ENCODE results near the gene LIPE.

Gene LIPE

DNA sequence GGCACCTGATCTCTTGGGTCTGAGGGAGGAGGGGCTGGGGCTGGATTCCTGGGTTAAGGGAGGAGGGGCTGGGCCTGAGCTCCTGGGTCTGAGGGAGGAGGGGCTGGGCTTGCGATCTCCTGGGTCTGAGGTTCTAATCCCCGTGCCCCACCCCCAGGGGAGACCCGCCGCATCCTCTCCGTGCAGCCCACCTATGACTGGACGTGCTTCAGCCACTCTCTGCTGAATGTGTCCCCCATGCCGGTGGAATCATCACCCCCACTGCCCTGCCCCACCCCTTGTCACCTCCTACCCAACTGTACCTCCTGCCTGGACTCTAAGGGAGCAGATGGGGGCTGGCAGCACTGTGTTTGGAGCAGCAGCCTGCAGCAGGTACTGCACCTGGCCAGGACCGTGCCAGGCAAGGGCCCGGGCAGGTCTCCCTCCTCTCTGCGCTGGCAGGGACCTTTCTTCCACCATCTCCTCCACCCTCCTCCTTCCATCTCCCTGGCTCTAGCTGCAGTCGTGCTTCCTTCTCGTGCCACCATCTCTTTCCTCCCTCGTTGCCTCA is 64.2 kb downstream of the LIPE start:
- peaks cover 56% of the 10 kb centered on the region for H3K36me3 ChIP-seq (ENCODE audit: insufficient read depth, low read length)
- no peak overlapping the region for H3K4me3 ChIP-seq (ENCODE audit: low read length)
- no peak overlapping the region for H2AFZ ChIP-seq (ENCODE audit: low read depth, low read length)
- no peaks in the 10 kb centered on the region for H3K4me1 ChIP-seq (ENCODE audit: insufficient read depth, low read length)
- peaks cover 4% of the 10 kb centered on the region for H3K9me3 ChIP-seq (ENCODE audit: low read length)
- no peaks in the 10 kb centered on the region for H3K27me3 ChIP-seq (ENCODE audit: insufficient read depth, low read length)

DNA sequence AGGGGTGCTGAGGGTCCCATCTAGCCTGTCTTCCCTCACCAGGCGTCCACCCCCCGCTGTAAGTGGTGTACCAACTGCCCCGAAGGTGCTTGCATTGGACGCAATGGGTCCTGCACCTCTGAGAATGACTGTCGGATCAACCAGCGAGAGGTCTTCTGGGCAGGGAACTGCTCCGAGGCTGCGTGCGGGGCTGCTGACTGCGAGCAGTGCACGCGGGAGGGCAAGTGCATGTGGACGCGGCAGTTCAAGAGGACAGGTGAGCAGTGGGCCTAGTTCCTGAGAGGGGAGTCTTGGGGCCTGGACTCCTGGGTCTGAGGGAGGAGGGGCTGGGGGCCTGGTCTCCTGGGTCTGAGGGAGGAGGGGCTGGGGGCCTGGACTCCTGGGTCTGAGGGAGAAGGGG is 64.8 kb downstream of the LIPE start:
- Histone ChIP-seq H3K27me3 (ENCODE audit: insufficient read depth, low read length) (no peaks in the 10 kb centered on the region), H3K36me3 (ENCODE audit: insufficient read depth, low read length) (peaks cover 62% of the 10 kb centered on the region), H3K9me3 (ENCODE audit: low read length) (peaks cover 4% of the 10 kb centered on the region), H2AFZ (ENCODE audit: low read depth, low read length) (no peak overlapping the region), H3K4me1 (ENCODE audit: insufficient read depth, low read length) (no peaks in the 10 kb centered on the region), H3K4me3 (ENCODE audit: low read length) (no peak overlapping the region)

DNA sequence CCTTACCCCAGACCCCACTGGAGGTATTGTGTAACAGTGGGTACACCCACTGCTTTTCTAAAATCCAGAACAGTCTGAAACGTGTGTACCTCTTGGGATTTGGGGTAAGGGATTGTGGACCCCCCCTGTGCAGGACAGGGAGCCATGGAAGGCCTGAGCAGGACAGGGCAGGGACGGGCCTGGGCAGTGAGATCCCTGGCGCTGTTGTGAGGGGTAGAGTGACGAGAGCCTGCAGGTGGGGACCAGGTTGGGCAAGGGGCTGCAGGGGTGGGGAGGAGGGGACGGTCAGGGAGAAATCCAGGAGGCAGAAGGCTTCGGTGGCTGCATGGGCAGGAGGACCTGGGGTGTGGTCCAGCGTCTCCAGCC is 65.7 kb downstream of the LIPE start:
- Histone ChIP-seq H3K27me3 (ENCODE audit: insufficient read depth, low read length) (no peaks in the 10 kb centered on the region), H3K4me1 (ENCODE audit: insufficient read depth, low read length) (no peaks in the 10 kb centered on the region), H3K36me3 (ENCODE audit: insufficient read depth, low read length) (peaks cover 69% of the 10 kb centered on the region), H2AFZ (ENCODE audit: low read depth, low read length) (no peak overlapping the region), H3K4me3 (ENCODE audit: low read length) (no peak overlapping the region), H3K9me3 (ENCODE audit: low read length) (peaks cover 4% of the 10 kb centered on the region)

DNA sequence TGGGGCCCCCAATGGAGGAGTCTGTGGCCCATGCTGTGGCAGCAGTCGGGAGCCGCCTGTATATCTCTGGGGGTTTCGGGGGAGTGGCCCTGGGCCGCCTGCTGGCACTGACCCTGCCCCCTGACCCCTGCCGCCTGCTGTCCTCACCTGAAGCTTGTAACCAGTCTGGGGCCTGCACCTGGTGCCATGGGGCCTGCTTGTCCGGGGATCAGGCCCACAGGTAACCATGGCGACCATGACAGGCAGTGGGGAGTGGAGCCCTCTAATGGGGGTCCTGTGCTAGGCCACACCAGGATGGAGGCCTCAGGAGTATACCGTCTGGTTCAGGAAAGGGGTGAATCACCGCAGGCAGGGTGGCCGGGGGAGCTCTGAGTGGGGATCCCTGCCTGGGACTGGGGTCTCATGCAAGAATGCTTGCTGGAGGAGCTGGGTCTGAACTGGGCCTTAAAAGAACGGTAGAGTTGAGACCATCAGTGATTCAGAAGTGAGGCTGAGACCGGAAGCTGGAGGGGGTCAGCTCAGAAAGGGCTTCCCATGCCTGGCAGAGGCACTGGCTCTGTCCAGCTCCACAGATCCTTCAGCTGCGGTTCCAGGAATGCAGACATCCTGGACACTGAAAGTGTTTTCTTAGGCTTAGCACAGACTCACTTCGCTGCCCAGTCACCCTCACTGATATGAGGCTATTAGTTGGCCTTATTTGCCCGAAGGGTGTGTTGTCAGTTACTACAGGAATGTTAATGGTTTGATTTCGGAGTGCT is 66.2 kb downstream of the LIPE start:
- H3K9me3 ChIP-seq (ENCODE audit: low read length): peaks cover 4% of the 10 kb centered on the region
- H3K4me3 ChIP-seq (ENCODE audit: low read length): no peak overlapping the region
- peaks cover 69% of the 10 kb centered on the region for H3K36me3 ChIP-seq (ENCODE audit: insufficient read depth, low read length)
- no peaks in the 10 kb centered on the region for H3K27me3 ChIP-seq (ENCODE audit: insufficient read depth, low read length)
- H3K4me1 ChIP-seq (ENCODE audit: insufficient read depth, low read length): no peaks in the 10 kb centered on the region
- H2AFZ ChIP-seq (ENCODE audit: low read depth, low read length): no peak overlapping the region

DNA sequence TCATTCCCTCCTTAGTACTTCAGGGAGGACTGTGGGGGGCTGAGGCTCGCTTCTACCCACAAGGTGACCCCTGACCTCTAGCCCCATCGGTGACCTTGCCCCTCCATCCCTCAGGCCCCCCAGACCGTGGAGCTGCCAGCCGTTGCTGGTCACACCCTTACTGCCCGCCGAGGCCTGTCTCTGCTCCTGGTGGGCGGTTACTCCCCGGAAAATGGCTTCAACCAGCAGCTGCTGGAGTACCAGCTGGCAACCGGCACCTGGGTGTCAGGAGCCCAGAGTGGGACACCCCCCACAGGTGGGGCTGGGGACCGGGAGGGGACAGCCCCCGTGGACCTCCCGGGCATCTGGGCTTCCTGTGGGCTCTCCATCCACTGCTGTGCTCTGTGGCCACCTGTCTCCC is 69.9 kb downstream of the LIPE start:
- Histone ChIP-seq H3K9me3 (ENCODE audit: low read length) (no peaks in the 10 kb centered on the region), H3K36me3 (ENCODE audit: insufficient read depth, low read length) (peaks cover 67% of the 10 kb centered on the region), H3K4me3 (ENCODE audit: low read length) (no peak overlapping the region), H3K4me1 (ENCODE audit: insufficient read depth, low read length) (peaks cover 13% of the 10 kb centered on the region), H3K27me3 (ENCODE audit: insufficient read depth, low read length) (no peaks in the 10 kb centered on the region), H2AFZ (ENCODE audit: low read depth, low read length) (no peak overlapping the region)

DNA sequence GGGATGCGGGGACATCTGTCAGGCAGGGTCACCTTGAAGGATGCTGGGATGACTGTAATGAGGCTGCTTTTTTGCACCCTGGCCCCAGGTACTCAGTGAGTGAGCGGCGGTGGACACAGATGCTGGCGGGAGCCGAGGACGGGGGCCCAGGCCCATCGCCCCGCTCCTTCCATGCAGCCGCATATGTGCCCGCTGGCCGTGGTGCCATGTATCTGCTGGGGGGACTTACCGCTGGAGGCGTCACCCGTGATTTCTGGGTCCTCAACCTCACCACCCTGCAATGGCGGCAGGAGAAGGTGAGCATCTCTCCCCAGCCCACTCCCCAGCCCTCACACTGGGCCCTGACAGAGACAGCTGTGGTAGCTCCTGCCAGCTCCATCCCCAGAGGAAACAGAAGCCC is 70.5 kb downstream of the LIPE start:
- no peak overlapping the region for H2AFZ ChIP-seq (ENCODE audit: low read depth, low read length)
- no peak overlapping the region for H3K4me3 ChIP-seq (ENCODE audit: low read length)

DNA sequence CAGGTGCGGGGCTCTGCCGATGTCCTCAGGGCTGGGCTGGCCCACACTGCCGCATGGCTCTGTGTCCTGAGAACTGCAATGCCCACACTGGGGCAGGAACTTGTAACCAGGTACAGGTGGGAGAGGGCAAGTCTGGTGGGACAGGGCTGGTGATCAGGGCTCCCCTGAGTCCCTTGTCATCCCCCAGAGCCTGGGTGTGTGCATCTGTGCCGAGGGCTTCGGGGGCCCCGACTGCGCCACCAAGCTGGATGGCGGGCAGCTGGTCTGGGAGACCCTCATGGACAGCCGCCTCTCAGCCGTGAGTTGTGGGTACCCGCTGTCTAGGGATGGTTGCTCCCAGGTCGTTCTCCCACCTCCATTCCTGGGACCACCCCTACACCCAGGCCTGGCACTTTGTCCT is 71.3 kb downstream of the LIPE start:
- no peak overlapping the region for H2AFZ ChIP-seq (ENCODE audit: low read depth, low read length)
- H3K9me3 ChIP-seq (ENCODE audit: low read length): no peaks in the 10 kb centered on the region
- peaks cover 54% of the 10 kb centered on the region for H3K36me3 ChIP-seq (ENCODE audit: insufficient read depth, low read length)
- H3K4me3 ChIP-seq (ENCODE audit: low read length): no peak overlapping the region
- peaks cover 26% of the 10 kb centered on the region for H3K4me1 ChIP-seq (ENCODE audit: insufficient read depth, low read length)
- no peaks in the 10 kb centered on the region for H3K27me3 ChIP-seq (ENCODE audit: insufficient read depth, low read length)

More for the DNA sequence above, 70.5 kb downstream of the LIPE start:
- no peaks in the 10 kb centered on the region for H3K27me3 ChIP-seq (ENCODE audit: insufficient read depth, low read length)
- peaks cover 61% of the 10 kb centered on the region for H3K36me3 ChIP-seq (ENCODE audit: insufficient read depth, low read length)
- no peaks in the 10 kb centered on the region for H3K9me3 ChIP-seq (ENCODE audit: low read length)
- peaks cover 19% of the 10 kb centered on the region for H3K4me1 ChIP-seq (ENCODE audit: insufficient read depth, low read length)

DNA sequence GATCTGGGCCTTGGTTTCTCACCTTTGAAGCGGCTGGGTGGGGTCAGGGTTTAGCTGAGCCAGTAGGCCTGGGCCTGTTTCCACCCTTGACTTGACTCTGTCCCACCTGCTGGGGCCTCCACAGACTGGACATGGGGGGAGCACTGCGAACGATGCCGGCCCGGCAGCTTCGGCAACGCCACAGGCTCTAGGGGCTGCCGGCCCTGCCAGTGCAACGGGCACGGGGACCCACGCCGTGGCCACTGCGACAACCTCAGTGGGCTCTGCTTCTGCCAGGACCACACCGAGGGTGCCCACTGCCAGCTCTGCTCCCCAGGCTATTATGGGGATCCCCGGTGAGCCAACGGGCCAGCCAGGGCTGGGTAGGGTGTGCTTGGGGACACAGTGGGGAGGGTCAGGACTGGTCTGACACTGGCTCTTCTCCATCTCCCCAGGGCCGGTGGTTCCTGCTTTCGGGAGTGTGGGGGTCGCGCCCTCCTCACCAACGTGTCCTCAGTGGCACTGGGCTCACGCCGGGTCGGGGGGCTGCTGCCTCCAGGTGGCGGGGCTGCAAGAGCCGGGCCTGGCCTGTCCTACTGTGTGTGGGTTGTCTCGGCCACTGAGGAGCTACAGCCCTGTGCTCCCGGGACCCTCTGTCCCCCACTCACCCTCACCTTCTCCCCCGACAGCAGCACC is 73.7 kb downstream of the LIPE start:
- Histone ChIP-seq H3K4me3 (ENCODE audit: low read length) (no peak overlapping the region), H3K36me3 (ENCODE audit: insufficient read depth, low read length) (peaks cover 48% of the 10 kb centered on the region), H3K27me3 (ENCODE audit: insufficient read depth, low read length) (no peaks in the 10 kb centered on the region), H3K4me1 (ENCODE audit: insufficient read depth, low read length) (peaks cover 26% of the 10 kb centered on the region), H3K9me3 (ENCODE audit: low read length) (no peaks in the 10 kb centered on the region), H2AFZ (ENCODE audit: low read depth, low read length) (no peak overlapping the region)

DNA sequence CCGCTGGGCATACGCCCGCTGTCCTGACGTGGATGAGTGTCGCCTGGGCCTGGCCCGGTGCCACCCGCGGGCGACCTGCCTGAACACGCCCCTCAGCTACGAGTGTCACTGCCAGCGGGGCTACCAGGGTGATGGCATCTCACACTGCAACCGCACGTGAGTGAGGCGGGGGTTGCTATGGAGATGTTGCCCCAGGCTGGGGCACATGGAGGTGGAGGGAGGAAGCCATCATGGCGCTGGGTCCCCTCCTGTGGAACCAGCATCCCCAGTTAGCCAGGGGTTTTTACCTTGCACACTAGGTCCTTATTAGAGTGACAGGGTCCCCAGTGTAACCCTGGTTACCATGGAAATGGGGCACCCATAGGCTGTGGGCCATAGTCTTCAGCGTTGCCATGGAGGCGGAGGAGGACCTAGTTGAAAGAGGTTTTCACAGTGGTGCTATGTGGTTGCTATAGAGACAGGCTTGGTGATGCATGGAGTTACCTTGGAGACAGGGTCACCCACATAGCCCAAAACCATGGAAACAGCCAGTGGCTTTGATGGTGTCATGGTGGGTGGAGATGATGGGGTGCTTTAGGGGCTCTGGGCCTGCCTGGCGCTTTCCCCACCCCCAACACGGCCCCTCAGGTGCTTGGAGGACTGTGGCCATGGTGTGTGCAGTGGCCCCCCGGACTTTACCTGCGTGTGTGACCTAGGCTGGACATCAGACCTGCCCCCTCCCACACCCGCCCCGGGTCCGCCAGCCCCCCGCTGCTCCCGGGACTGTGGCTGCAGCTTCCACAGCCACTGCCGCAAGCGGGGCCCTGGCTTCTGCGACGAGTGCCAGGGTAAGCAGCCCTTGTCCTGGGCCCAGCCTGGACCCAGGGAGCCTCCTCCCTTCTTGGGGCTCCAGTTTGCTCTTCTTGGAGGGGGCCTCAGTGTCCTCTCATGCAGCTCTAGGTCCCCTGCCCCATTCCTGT is 74.6 kb downstream of the LIPE start:
- Histone ChIP-seq H3K4me3 (ENCODE audit: low read length) (no peak overlapping the region), H3K36me3 (ENCODE audit: insufficient read depth, low read length) (peaks cover 47% of the 10 kb centered on the region), H2AFZ (ENCODE audit: low read depth, low read length) (no peak overlapping the region), H3K9me3 (ENCODE audit: low read length) (no peaks in the 10 kb centered on the region), H3K27me3 (ENCODE audit: insufficient read depth, low read length) (no peaks in the 10 kb centered on the region), H3K4me1 (ENCODE audit: insufficient read depth, low read length) (peaks cover 26% of the 10 kb centered on the region)
